ENCODE measurements around the gene PEX11A.

Gene PEX11A

DNA sequence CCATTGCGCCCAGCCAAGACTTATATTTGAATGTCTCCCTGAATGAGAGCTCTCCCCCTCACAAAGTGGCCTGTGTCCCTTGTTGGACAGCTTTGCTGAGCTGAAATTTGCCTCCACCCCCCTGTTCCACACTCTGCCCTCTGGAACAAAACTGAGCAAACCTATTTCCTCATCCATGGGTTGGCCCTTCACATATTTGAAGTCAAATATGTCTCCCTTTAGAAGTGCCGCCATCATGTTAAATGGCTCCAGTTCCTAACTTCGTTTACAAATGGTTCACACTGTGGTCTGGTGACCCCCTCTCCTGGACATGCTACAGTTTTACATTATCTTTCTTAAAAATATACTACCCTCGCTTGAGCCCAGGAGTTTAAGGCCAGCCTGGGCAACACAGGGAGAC lies 16.0 kb downstream of the PEX11A start:
- DNase-seq (ENCODE audit: low spot score), result no peak

DNA sequence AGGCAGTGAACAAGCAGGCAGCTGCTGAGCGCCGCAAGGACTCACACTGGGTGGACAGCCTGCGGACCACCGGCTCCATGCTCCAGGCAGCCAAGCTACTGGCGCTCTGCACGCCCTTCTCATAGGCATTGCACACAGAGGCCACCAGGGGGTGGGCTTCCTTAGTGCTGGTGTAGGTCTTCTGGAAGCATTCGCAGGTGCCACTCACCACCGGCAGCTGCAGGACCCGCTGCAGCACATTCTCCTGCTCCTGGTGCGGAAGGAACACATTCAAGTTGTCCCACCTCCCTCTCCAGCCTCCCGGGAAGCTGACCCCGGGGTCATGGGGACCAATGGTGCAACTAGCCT lies 17.4 kb downstream of the PEX11A start:
- DNase-seq (ENCODE audit: low spot score), result no peak

DNA sequence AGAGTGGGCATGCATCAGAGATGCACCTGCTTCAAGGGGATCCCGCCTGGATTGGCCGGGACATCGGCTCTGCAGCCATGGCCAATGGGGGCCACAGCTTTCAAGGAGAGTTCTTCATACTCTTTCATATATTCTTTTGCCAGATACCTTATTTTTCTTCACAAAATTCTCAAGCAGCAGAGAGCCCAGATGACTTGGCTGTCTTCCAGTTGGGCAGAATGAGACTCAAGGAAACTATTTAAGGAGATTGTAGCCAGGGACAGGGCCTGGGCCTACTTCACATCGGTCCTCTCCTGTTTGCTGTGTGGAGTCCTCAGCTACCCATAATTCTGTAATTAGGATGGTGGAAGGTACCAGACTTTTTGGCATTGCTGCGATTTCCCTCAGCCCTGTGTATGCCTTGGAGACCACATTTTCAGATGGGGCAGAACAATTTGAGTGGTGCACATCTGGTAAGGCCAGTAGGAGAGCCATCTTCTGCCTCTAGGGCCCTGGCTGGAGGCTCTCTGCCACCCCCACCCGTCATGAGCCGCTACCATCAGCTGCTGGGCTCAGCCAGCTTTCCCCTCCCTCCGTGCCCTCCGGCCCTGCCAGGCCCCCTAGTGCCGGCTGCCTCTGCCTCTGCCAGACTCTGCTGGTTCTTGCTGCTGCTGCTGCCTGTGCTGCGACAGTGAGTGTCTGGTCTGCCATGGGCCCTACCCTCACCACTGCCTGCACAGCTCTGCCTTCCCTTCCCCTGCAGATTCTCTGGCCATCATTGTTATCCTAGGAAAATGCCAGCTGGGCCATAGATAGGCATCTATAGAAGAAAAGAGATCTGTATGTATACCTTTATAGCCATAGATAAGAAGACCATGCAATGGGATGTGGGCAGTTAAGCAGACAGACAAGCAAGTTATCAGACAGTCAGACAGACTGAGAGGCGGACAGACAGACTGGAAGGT lies 18.1 kb downstream of the PEX11A start:
- DNase-seq (ENCODE audit: low spot score), result no peak

DNA sequence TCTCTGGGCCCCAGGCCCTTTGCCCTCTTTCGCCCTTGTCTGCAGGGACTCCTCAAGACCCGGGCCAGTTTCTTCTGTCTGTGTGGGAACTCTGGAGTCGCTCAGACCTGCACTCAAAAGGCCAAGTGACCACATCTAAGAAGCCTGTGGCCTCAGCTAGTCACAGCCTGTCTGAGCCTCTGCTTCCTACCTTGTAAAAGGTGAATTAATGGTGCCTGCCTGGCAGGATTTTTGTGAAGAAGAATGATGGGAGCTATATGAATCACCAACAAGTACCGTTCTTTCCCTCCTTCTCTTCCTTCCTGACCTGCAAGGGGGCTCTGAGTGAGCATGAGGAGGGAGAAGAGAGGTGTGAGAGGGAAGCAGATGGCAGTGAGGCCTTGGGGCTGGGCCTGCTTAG lies 18.9 kb downstream of the PEX11A start:
- DNase-seq (ENCODE audit: low spot score), result no peak

DNA sequence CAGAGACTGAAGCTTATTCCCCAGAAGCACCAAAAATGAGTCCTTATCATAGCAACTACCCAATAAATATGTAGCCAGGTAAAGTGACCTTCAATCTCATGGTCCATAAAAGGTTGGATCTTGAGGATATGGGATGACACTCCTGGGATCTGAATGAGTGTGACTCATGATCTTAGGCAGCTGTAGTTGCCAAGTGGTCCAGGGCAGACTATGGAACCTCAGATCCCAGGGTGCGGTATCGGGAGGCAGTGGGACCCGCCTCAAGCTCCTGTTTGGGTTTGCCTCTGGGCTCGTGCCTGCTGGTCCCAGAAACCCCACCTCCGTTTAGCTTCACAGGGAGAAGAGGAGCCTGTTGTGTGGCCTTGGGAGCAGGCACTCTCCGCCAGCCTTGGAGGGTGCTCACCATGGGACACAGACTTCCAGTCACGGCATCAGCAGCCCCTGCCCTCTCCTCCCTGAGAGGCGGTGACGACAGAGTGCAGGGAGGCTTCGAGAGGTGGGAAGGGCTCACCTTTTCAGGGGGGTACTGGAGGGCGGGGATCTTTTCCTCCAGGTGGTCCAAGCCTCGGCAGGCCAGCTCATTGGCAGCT lies 19.5 kb downstream of the PEX11A start:
- no peak for DNase-seq (ENCODE audit: low spot score)

DNA sequence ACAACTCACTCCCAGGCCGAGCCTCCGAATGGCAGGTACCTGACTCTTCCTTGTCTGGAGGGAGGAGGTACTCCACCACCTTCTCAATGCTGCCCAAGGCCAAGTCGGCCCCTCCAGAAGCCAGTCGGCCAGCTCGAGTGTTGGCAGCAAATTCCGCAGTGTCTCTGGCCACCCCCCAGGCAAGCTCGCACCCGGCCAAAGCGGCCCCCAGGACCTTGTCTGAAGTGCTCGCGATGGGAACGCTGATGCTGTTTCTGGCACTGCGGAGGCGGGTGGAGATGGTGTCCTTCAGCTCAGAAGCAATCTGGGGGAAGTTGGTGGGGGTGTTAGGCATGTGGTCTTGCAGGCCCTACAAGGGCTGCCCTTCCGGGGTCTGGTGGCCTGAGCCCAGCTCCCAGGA lies 20.6 kb downstream of the PEX11A start:
- no peak for DNase-seq (ENCODE audit: low spot score)

DNA sequence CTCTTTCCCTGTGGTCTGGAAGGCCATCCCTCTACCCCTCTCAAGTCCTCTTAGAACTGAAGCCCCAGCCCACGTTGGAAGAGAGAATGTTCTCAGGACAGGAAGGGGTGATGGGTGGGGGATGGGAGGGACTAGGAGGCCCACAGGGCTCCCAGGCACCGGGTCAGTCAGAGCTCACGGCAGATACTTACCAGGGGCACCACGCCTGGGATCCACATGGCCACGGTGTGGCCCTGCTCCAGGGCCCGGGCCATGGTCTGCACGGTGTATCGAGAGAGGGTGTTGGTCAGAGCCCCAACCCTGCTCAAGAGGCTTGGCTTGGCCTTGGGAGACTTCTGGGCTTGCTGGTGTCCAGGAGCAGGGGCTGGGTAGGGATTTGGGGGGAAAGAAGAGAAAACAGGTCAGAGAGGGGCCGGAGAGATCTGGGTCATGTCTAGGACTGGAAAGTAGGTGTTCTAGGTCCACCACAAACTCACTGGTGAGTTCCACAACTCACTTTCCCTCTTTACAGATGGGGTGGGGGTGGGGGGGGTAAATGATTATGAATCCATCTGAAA lies 21.2 kb downstream of the PEX11A start:
- DNase-seq (ENCODE audit: low spot score), result no peak

DNA sequence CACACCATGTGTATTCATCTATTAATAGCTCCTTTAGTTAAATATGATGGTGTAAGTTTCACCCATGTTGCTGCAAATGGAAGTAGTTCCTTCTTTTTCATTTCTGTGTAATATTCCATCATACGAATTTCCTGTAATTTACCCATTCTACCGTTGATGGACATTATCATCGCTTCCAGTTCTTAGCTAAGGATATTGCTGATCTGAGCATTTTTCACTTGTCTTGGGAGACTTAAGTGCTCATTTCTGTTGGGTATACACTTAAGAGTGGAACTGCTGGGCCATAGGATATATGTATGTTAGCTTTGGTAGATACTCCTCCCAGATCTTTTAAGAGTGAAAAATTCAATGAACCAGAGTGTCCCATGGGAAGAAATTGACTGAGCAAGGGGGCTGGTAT lies 22.4 kb downstream of the PEX11A start:
- no peak for DNase-seq (ENCODE audit: low spot score)

DNA sequence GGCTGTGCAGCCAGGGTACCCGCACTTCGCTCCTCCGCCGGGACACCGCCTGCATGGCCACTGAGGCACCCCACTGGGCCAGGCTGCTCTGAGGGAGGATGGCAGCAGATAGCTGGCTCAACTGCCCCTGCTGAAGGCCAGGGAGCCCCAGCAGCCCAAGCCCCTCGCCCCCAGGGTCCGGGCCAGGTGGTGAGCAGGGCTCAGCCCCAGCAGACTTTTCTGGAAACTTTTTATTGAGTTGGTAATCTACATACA lies 22.9 kb downstream of the PEX11A start:
- DNase-seq (ENCODE audit: low spot score), result no peak

DNA sequence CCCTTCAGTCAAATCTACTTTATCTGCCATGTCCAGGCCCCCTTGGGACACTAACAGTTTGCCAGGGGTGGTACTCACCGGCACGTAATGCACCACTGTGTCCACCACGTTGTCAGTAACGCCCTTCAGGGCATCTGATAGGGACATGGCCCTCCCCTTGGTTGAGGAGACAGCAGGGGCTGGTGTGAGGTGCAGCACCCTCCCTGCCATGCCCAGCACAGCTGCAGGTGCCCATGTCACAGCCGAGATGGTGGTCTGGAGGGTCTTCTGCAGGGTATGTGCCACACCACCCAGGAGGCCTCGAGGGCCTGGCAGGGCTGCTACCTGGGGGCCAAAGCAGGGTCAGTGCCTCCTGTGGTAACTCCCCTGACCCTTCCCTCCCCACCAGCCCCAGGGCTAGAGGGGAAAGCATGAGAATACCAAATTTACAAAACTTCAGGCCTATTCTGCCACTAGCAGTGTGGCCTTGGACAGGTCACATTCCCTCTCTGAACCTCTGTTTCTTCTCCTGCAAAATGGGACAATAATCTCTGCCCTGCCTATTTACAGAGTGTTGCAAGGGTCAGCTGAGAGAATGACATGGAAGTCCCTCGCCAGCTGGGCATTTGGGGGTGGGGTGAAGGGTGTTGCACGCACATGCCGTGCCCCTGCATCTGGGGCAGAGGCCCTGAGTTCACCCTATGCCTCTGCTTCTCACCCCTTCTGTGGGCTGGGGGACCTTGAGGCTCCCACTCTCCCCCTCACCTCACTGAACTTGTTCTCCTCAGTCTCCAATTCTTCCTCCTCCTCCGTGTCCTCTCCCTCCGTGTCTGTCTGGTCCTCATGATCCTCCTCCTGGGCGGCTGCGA lies 23.5 kb downstream of the PEX11A start:
- DNase-seq (ENCODE audit: low spot score), result no peak

DNA sequence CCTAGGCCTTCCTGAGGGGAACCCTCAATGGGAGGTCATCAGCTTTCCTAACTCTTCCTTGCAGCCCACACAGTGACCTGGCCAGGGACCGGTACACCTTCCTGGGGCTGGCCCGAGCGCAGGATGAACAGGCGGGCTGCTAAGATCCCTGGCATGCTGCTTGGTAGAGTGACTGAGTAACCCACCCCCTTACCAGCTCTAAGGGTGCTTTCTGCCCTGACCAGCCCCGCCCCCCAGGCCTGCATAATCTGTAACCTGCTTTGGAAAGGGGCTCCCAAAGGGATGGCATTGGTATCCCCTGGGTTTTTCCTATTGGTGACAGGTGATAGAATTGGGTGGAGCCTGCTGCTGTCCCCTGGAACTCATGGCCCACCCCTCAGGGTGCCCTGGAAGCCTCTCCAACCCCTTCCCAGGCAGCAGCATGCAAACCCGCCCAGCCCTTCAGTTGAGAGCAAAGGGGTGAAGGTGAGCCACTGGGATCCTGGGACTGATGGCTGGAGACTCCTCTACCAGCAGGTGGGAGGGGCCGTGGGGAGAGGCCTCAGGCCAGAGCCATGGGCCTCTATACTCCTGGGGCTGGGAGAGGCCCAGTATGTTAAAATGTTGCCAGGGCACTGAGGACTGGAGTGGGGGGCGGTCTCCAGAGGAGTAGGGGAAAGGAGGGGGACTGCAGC lies 24.2 kb downstream of the PEX11A start:
- no peak for DNase-seq (ENCODE audit: low spot score)

DNA sequence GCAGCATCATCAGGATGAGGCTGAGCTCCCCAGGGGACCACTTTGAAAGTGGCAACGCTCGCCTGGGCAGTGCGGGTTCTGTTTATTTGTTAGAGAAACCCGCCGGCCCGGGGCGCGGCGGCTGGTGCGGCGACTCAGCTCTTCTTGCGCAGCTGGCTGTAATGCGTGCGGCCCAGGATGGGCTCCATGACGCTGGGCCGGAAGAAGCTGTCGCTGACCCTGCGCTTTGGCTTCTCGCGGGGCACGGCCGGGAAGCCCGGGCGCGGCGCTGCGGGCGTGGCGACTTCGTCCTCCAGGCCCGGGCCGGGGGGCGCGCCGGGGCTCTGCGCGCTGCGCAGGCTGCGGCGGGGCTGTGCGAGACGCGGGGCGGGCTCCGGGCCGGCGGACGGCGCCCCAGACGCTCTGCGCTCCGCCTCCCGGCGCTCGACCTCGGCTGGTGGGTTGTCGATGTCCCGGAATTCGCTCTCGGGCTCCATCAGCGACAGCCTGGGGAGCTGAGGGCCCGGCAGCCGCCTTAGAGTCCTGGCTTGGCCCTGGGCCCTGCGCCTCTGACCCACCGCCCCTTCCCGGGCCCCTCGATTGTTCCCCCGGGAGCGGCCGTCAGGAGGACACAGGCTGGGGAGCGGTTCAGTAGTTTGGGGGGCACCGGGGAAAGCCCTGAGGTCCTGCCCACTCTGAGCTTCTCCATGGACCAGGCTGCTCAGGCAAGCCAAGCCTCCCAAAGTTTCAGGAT lies 24.9 kb downstream of the PEX11A start:
- DNase-seq (ENCODE audit: low spot score), result no peak

DNA sequence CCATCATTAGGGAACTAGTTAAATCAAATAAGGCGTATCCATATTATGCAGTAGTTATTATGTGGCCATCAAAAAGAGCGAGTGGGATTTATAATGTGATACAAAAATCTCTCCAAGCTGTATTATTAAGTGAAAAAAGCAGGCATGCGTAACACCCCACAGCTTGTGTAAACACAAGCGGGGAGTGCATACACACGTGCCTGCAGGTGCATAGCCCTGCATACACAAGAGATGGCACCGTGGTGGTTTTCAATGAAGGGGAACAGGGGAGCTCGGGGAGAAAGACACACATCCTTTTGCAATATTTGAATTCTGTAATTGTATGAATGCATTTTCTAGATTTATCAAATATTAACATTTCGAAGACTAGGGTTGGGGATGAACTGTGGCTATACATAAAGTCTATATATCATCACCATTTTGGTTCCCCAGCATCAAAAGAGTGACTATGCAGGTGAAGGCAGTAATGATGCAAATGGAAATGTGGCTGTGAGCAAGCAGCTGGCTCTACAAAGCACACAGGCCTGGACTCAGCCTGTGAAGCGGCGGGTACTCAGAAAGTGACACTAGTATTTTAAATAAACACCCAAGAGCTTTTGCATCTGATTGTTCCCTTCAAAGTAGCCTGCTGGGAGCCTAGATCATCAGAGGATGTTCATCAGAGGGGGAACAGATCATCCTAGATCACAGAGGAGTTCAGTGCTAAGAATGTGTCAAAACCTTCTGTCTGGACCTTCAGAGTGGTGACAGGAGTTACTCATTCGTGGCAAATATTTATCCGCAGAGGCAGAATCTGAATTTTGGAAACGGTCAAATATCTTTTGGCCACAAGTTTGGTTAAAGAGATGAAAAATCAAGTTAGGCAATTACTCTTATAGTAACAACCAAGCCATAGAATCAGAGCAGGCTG lies 25.9 kb downstream of the PEX11A start:
- DNase-seq (ENCODE audit: low spot score), result no peak

DNA sequence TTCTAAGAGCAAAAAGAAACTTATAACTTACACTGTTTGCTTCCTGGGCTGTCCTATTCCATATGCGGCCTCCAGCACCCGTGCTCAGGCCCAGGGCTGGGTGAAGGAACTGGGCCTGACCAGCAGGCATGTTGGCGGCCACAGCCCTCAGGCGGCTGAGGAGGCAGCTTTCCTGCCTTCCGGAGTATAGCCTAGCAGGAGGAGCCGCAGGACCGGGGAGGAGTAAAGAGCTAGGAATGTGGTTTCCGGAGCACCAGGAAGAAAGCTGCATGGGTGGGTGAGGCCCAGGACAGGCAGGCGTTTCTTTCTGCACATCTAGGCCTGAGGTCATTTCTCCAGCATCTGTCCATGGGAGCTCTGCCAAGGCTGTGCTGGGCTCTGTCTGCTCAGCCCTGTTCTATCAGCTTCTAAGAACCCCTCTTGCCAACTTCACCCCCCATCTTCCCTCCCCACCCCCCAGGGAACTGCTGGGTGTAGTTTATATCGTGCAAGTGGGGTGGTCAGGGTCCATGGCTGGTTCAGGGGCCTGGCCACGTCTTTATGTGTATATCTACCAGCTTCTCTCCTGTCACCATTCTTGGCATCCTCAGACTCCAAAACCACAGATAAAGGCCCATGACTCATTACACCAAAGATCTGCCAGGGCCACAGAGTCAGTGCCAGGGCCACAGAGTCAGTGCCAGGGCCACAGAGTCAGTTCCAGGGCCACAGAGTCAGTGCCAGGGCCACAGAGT lies 27.5 kb downstream of the PEX11A start:
- no peak for DNase-seq (ENCODE audit: low spot score)

DNA sequence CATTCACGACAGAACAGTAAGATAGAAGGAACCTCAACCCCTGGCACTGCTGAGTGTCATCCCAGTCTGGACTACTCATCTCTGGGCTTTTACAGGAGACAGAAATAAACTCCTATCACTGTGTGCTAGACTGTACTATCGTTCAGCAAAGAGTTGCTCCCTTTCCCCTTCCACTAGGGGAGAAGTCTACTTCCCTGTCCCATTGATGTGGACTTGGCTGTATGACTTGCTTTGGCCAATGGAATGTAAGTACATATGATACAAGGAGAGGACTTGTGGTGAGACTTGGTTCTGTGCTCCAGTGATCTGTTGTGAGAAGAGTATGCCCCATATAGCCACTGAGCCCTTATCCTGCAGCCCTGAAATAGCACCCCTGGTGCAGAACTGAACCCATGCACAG lies 30.0 kb downstream of the PEX11A start:
- no peak for DNase-seq (ENCODE audit: low spot score)

DNA sequence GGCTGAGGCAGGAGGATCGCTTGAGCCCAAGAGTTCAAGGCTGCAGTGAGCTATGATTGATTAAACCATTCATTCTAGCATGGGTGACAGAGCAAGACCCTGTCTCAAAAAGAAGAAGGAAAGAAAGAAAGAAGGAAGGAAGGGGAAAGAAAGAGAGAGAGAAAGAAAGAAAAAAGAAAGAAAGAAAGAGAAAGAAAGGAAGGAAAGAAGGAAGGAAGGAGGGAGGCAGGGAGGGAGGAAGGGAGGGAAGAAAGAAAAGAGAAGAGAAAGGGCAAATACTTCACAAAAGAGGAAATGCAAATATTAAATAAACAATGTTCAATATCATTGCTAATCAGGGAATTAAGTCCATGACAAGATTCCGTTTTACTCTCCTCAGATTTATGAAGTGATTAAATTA lies 31.3 kb downstream of the PEX11A start:
- DNase-seq (ENCODE audit: low spot score), result no peak

DNA sequence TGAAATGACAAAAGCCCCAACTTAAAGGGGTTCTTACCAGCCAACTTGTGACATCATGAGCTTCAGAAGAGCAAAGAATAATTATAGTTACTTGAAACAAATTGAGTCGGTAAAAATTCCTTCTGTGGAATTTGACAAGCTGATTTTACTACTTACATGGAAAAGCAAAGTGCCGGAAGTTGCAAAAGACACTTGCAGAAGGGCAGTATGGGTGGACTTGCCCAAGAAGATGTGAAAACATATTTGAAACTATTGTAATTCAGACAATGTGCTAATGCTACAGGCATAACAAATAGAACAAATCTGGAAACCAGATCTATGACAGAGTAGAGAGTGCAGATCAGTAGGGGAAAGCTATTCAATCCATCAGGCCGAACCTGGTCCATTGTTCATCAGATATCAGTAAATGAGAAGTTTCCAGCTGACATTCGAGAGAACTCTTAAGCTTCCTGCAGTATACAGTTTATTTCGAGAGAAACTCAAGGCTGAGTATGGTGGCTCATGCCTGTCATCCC lies 32.8 kb downstream of the PEX11A start:
- no peak for DNase-seq (ENCODE audit: low spot score)

DNA sequence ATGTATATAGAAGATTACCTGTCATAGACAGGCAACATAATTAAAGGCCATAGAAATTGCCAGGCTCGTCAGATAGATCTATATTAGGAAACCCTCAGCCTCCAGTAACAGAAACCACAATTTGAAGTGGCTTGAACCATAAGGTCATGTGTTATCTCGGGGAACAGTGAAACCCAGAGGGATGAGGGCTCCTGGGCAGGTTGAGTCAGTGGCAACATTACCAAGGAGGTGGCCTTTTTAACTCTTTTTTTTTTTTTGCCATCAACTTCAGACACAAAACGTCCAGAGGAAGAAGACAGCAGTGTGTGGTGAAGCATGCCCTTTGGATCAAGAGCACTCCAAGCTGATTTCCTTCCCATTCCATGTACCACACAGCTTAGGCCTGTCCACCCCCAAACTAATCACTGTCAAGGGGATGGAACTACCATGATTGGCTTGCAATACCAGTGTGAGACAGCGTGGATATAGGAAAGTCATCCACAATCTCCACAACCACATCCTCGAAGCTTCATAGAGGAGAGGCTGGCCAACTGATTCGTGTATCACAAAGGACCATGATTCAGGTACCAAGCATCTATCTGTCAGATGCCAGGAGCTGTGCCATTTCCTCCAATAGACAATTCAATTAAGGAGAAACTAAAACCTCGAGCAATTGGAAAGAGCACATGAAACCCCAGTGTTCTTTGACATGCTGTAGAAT lies 34.3 kb downstream of the PEX11A start:
- no peak for DNase-seq (ENCODE audit: low spot score)
